ENCODE data around the gene NTRK2. TPM values are rescaled to one million over a fixed set of nuclear protein-coding genes. Genes with fewer than 3 reads are reported as not detected.

NTRK2 gene
- total RNA-seq, 6 experiments from 2014 or later: 0.11 to 0.83 (median 0.25) TPM

- H3K4me3 Mint-ChIP-seq: no peak overlapping the region
- H3K27ac Mint-ChIP-seq: no peak overlapping the region
- no peak for TF ChIP-seq CTCF (IDR thresholded peaks at IDR 0.05)
- H3K4me1 Mint-ChIP-seq (ENCODE audit: low read depth): peaks cover 21% of the 10 kb centered on the region; the same call in 1 of the 2 replicates
- peaks cover 3% of the 10 kb centered on the region; the same call in 1 of the 2 replicates for H3K9me3 Mint-ChIP-seq
- DNase-seq: no peak
- H3K27me3 Mint-ChIP-seq (ENCODE audit: insufficient read depth): peaks cover 3% of the 10 kb centered on the region; the same call in 1 of the 2 replicates
- peaks cover 5% of the 10 kb centered on the region; the same call in 1 of the 2 replicates for H3K36me3 Mint-ChIP-seq (ENCODE audit: low read depth)
These were observed 119.9 kb downstream of the NTRK2 start for GRCh38 chr9:84789463-84789830.

GRCh38 chr9:84791643-84792042 is 122.1 kb downstream of the NTRK2 start:
- H3K9me3 Mint-ChIP-seq: peaks cover 3% of the 10 kb centered on the region; the same call in 1 of the 2 replicates
- H3K4me1 Mint-ChIP-seq (ENCODE audit: low read depth): peaks cover 21% of the 10 kb centered on the region; the same call in 1 of the 2 replicates
- no peak overlapping the region for H3K27ac Mint-ChIP-seq
- H3K27me3 Mint-ChIP-seq (ENCODE audit: insufficient read depth): peaks cover 3% of the 10 kb centered on the region
- DNase-seq: peak; percentile 8
- peaks cover 5% of the 10 kb centered on the region; the same call in 1 of the 2 replicates for H3K36me3 Mint-ChIP-seq (ENCODE audit: low read depth)
- TF ChIP-seq CTCF (IDR thresholded peaks at IDR 0.05): no peak
- H3K4me3 Mint-ChIP-seq: no peak overlapping the region

GRCh38 chr9:84793251-84793650 is 123.7 kb downstream of the NTRK2 start:
- peaks cover 3% of the 10 kb centered on the region; the same call in 1 of the 2 replicates for H3K9me3 Mint-ChIP-seq
- H3K4me3 Mint-ChIP-seq: no peak overlapping the region
- H3K27ac Mint-ChIP-seq: no peak overlapping the region
- peaks cover 21% of the 10 kb centered on the region; the same call in 1 of the 2 replicates for H3K4me1 Mint-ChIP-seq (ENCODE audit: low read depth)
- DNase-seq: no peak
- no peak for TF ChIP-seq CTCF (IDR thresholded peaks at IDR 0.05)
- H3K27me3 Mint-ChIP-seq (ENCODE audit: insufficient read depth): peaks cover 1% of the 10 kb centered on the region
- peaks cover under 1% of the 10 kb centered on the region; the same call in 1 of the 2 replicates for H3K36me3 Mint-ChIP-seq (ENCODE audit: low read depth)

- DNase-seq: no peak
- Mint-ChIP-seq H3K36me3 (ENCODE audit: low read depth) (no peaks in the 10 kb centered on the region), H3K27ac (no peak overlapping the region), H3K4me3 (no peak overlapping the region), H3K4me1 (ENCODE audit: low read depth) (peaks cover 21% of the 10 kb centered on the region; the same call in 1 of the 2 replicates), H3K27me3 (ENCODE audit: insufficient read depth) (peaks cover 1% of the 10 kb centered on the region), H3K9me3 (peaks cover 3% of the 10 kb centered on the region; the same call in 1 of the 2 replicates)
- TF ChIP-seq CTCF (IDR thresholded peaks at IDR 0.05): no peak
These were observed 125.6 kb downstream of the NTRK2 start for GRCh38 chr9:84794981-84795637.

GRCh38 chr9:84796404-84796803 is 126.9 kb downstream of the NTRK2 start:
- no peak for TF ChIP-seq CTCF (IDR thresholded peaks at IDR 0.05)

More at GRCh38 chr9:84796404-84796803, 126.9 kb downstream of the NTRK2 start:
- Mint-ChIP-seq H3K9me3 (no peaks in the 10 kb centered on the region), H3K4me3 (no peak overlapping the region), H3K27ac (no peak overlapping the region), H3K36me3 (ENCODE audit: low read depth) (no peaks in the 10 kb centered on the region), H3K4me1 (ENCODE audit: low read depth) (peaks cover 21% of the 10 kb centered on the region; the same call in 1 of the 2 replicates), H3K27me3 (ENCODE audit: insufficient read depth) (peaks cover 6% of the 10 kb centered on the region)
- DNase-seq: no peak

Data from HFFc6 (cell line).